Spinal cord (tissue), 10 donors: Measurements from ENCODE around the gene EGFL8. TPM values are rescaled to one million over a fixed set of nuclear protein-coding genes. Genes with fewer than 3 reads are reported as not detected.

Experiments
- DNase-seq, 6 donors: peaks; one replicate each; pipeline versions ENCODE4 v3.0.0 to v3.0.0-alpha.2; 2013 to 2015; ENCODE audit warnings: low spot score in 6 of 6, low read depth in 4 of 6
- H3K27ac ChIP-seq: one replicate; pipeline ENCODE4 v1.5.1; 2013; ENCODE audit warnings: low read depth, low read length, control low read depth
- H3K27me3 ChIP-seq: one replicate; pipeline ENCODE4 v1.6.1; 2013; ENCODE audit warnings: low read length; ENCODE audit not compliant: control insufficient read depth, insufficient read depth
- H3K36me3 ChIP-seq: one replicate; pipeline ENCODE4 v1.6.1; 2013; ENCODE audit warnings: low read length; ENCODE audit not compliant: control insufficient read depth, insufficient read depth
- H3K4me1 ChIP-seq: one replicate; pipeline ENCODE4 v1.6.1; 2013; ENCODE audit warnings: low read length; ENCODE audit not compliant: control insufficient read depth, insufficient read depth
- H3K4me3 ChIP-seq: one replicate; pipeline ENCODE4 v1.5.1; 2013; ENCODE audit warnings: low read depth, low read length, control low read depth
- H3K9me3 ChIP-seq: one replicate; pipeline ENCODE4 v1.6.1; 2013; ENCODE audit warnings: low read length; ENCODE audit not compliant: control insufficient read depth, insufficient read depth
- WGBS: methylation state at CpG from one replicate; pipeline ENCODE4 v1.1.5; 2013; ENCODE audit warnings: missing lambda C conversion rate; ENCODE audit not compliant: insufficient coverage; 5-methylcytosine and 5-hydroxymethylcytosine counted together
- polyA plus RNA-seq, 2 donors: library from polyadenylated mRNA; unstranded; fragments of 120-200 nt; gene quantifications; one replicate each; pipeline ENCODE4 v1.2.1, GENCODE V29; 2013; ENCODE audit not compliant: insufficient read length in 2 of 2
- total RNA-seq, 2 donors: library from RNA; depleted of rRNA in 1 of 2; stranded (reverse); fragments of 120-200 nt in 1 of 2; fragments of >200 nt in 1 of 2; gene quantifications; one replicate each; pipeline versions ENCODE4 v1.2.3 to v1.2.4, GENCODE V29; 2013 to 2014
- donor health status: healthy.

The EGFL8 gene
- total and polyA plus RNA-seq, 4 donors, result 28.4 to 124 (median 57.3) TPM

DNA sequence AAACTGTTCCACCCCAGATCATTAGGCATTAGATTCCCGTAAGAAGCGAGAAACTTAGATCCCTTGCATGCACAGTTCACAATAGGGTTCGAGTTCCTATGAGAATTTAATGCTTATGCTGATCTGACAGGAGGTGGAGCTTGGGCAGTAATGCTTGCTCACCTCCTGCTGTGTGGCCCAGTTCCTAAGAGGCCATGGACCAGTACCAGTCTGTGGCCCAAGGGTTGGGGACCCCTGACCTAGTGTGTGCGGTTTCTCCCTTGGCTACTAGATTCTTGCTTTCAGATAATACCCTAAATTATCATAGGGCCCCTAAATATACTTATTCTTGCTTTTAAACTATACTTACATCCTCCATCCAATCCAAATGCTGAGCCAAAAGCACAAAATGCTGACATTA, 30.0 kb downstream of the EGFL8 start:
- DNase-seq, result no peak
- WGBS, result 96% methylated on average over 4 of the region's 4 CpGs
- H3K27ac ChIP-seq, result peak overlapping the region; percentile 100
- peaks cover 55% of the 10 kb centered on the region for H3K4me1 ChIP-seq
- no peaks in the 10 kb centered on the region for H3K27me3 ChIP-seq
- no peak overlapping the region for H3K4me3 ChIP-seq
- no peaks in the 10 kb centered on the region for H3K9me3 ChIP-seq
- H3K36me3 ChIP-seq, result no peaks in the 10 kb centered on the region

DNA sequence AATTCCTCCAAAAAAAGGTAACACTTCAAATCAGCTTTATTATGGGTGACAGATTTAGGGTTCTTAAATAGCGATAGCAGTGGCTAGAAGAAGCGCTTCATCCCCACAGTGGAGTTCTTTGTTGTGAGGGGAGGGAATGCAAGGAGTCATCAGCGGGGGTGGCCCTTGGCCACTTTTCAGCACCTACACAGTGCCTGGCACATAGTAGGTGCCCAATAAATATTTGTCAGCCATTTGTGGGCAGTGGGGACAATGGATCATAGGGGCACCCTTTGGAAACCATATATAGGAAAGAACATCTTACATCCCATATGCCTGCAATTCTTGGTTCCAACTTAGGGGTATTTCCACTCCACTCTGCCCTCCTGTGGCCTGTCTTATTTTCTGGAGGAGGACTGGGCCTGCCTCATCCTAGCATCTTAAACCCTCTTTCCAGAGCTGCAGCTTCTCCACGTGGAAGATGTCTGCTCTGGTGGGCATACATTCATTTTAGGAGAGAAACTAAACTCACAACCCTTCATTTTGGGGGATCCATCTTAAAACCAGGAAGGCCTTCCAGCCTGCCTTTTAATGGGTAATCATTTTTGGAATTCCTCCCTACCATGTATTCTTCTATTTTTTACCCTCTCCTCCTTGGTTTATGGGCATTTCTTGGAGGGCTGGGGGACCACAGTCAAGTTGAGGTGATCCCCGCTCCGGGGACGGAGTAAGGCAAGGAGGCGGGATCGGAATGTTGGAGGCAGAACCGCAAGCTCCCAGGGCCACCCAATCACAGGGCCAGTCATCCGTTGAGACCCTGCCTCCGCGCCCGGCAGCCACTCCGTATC, 30.6 kb downstream of the EGFL8 start:
- peak overlapping the region; percentile 100 for H3K27ac ChIP-seq
- peak in 2 of 6 donors; percentile 78 to 82 for DNase-seq
- 0% methylated on average over 12 of the region's 15 CpGs for WGBS

DNA sequence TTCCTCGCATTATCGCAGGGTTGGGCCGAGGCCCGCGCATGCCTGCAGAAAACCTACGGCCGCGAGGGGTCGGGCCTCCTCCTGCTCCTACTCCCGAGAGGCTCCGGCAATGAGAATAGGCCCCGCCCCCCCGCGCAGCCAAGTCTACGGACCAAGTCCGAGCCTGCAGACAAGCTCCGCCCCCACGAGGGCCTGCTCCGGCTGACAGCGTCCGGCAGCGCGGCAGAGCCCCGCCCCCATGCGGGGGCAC, 31.2 kb downstream of the EGFL8 start:
- Histone ChIP-seq H3K27me3 (no peaks in the 10 kb centered on the region), H3K4me1 (peaks cover 50% of the 10 kb centered on the region), H3K36me3 (no peaks in the 10 kb centered on the region), H3K9me3 (no peaks in the 10 kb centered on the region), H3K27ac (peak overlapping the region; percentile 100), H3K4me3 (peak overlapping the region; percentile 88)
- WGBS, result 0% methylated on average over 25 of the region's 25 CpGs
- DNase-seq, result peak; percentile 95 to 100 (median 100)

More for the DNA sequence above, 30.6 kb downstream of the EGFL8 start:
- no peaks in the 10 kb centered on the region for H3K27me3 ChIP-seq
- H3K36me3 ChIP-seq, result no peaks in the 10 kb centered on the region
- peaks cover 54% of the 10 kb centered on the region for H3K4me1 ChIP-seq
- peak overlapping the region; percentile 88 for H3K4me3 ChIP-seq
- H3K9me3 ChIP-seq, result no peaks in the 10 kb centered on the region

DNA sequence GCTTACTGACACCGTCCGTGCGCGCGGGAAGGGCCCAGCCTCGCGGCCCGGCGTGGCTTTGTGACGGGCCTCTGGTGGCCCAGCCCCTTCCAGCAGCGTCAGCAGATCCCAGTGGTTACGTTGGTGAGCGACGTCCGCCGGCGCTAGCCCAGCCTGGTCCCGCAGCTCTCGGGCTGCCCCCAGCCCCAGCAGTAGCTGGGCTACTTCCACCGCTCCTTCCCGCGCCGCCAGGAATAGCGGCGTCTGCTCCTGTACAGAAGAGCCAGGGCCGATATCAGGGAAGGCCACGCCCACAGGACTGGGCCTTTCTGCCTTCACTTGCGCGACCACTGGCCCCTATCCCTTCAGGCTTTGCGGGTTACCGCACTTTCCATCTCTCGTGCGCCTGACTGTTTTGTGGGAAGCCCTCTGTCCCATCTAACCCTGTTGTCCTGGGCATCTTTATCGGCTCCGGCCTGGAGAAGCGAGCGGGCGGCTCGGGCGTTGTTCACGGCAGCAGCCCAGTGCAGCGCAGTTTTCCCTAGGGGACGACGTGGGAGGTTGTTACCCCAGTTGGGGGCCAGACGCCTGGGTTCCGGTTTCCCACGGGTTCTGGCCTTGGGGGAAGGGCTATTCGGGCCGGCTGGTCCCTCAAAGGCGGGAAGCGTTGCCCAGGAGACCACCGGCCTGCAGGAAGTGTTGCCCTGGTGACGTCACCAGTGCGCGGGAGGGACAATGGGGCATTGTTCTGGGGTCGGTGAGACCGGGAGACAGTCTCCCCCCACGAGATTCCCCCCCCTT, 31.7 kb downstream of the EGFL8 start:
- Histone ChIP-seq H3K36me3 (no peaks in the 10 kb centered on the region), H3K9me3 (no peaks in the 10 kb centered on the region), H3K4me3 (peak overlapping the region; percentile 88), H3K27ac (peak overlapping the region; percentile 100), H3K27me3 (no peaks in the 10 kb centered on the region), H3K4me1 (peaks cover 44% of the 10 kb centered on the region)
- peak; percentile 78 to 97 (median 88) for DNase-seq
- WGBS, result under 1% methylated on average over 51 of the region's 58 CpGs

DNA sequence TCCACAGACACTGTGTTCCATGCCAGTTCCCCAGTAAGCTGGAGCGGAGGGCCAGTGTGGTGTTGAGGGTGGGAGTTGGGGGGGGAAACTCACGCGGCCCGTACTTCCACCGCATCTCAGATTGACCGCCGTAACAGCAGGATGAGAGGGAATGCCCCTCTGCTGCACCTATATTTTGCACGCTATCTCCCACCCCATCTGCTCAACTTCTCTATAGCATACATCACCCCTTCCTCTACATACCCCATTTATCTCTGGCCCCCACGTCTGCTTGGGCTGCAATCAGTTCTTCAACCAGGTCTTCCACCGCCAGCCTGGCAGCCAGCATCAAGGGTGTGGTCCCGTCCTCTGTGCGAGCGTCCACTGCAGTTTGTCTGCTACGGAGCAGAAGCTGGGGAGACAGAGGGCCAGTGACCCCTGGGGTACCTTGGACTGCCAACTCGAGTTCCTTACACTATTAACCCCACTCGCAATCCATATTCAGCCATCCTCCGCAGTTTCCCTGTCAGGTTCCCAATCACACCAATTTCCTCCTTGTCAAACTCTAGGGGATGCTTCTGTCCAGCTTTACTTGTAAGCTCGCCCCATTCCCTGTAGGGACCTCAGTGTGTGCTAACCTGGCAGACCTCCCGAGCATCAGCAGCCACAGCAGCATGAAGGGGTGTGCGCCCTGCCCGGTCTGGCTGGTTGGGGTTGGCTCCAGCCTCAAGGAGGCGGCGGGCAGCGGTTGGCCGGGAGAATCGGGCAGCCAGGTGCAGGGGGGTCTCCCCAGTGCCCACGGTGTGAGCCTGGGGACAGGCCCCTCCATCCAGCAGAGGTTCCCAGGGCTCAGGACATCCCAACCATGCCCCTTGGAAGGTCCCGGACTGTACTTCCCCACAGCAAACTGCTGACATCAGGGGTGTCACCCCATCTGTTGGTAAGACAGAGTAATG, 32.6 kb downstream of the EGFL8 start:
- DNase-seq, result peak in 2 of 6 donors; percentile 65 to 73
- 5% methylated on average over 23 of the region's 28 CpGs for WGBS
- peaks cover 36% of the 10 kb centered on the region for H3K4me1 ChIP-seq

DNA sequence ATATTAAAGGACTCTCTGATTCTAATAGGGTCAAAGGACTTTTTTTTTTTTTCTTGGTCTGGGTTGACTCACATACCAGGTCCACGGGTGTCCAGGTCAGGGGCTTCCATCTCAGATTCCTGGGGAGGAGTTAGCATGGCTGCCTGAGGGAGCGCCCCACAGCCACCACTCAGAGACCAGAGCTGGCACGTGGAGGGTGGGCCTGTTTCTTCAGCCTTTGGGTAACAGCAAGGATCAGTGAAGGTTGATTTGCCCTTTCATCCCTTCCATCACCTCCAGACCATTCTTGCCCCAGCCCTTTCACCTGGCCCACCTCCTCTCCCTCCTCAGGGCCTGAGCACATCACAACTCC, 33.9 kb downstream of the EGFL8 start:
- H3K27me3 ChIP-seq, result no peaks in the 10 kb centered on the region
- H3K27ac ChIP-seq, result no peak overlapping the region
- WGBS, result 71% methylated on average over 1 of the region's 3 CpGs
- H3K36me3 ChIP-seq, result no peaks in the 10 kb centered on the region
- H3K4me3 ChIP-seq, result no peak overlapping the region
- peaks cover 35% of the 10 kb centered on the region for H3K4me1 ChIP-seq
- DNase-seq, result no peak
- no peaks in the 10 kb centered on the region for H3K9me3 ChIP-seq

More for the DNA sequence above, 32.6 kb downstream of the EGFL8 start:
- Histone ChIP-seq H3K4me3 (peak overlapping the region; percentile 88), H3K27me3 (no peaks in the 10 kb centered on the region), H3K27ac (peak overlapping the region; percentile 100), H3K9me3 (no peaks in the 10 kb centered on the region), H3K36me3 (no peaks in the 10 kb centered on the region)

DNA sequence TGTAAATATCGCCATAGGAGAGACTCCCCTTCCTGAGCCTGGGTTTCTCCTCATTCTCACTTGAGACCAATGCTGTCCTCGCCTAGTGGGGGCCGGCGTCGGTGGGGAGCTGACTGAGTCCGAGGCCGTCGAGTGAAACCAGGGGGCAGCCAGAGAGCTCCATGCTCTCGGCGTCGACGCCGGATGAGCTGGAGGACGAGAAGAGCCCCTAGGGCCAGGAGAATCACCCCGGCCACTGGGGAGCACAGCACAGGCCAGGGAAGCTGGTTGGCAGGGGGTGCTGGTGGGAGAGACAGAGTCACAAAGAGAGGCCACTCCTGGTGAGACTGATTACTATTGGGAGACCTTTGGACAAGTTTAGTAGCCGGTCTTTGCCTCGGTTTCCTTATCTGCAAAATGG, 34.5 kb downstream of the EGFL8 start:
- Histone ChIP-seq H3K4me1 (peaks cover 40% of the 10 kb centered on the region), H3K27me3 (no peaks in the 10 kb centered on the region), H3K36me3 (no peaks in the 10 kb centered on the region), H3K9me3 (no peaks in the 10 kb centered on the region), H3K4me3 (no peak overlapping the region), H3K27ac (no peak overlapping the region)
- 89% methylated on average over 17 of the region's 17 CpGs for WGBS
- DNase-seq, result no peak

DNA sequence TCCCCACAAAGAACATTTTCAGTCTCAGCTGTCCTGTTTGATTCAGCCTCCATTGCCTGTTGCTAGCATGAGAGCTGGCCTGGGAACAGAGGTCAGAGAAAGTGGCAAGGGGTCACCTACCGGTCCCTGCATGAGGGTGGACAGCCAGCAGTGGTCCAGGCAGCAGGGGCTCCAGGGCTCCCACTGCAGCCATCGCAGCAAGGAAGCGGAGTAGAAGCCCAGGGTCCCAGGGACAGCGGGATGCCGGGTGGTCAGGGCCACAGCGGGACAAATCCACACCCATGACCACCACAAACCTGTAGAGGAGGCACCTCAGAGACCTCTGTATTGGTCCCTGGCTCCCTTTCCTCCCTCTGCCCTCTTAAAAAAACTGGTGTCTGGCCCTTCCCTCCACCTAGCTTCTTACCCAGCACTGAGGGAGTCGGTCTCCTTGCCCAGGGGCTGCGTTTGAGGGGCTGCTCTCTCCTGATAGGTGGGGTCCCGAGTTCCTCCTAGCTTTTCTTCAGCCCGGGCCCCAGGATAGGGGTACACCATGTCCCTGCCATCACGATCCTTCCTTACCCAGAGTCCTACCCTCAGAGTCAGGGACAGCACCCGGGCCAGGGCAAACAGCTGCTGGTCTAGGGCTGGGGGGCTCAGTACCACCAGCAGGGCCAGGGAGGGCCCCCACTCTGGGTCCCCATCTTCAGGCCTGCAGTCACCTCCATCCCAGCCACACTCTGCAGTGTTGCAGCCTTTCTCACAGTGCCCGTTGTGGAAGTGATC, 36.5 kb downstream of the EGFL8 start:
- Histone ChIP-seq H3K36me3 (no peaks in the 10 kb centered on the region), H3K4me3 (no peak overlapping the region), H3K27ac (no peak overlapping the region), H3K27me3 (no peaks in the 10 kb centered on the region), H3K4me1 (peaks cover 31% of the 10 kb centered on the region), H3K9me3 (no peaks in the 10 kb centered on the region)
- 83% methylated on average over 12 of the region's 13 CpGs for WGBS
- no peak for DNase-seq

DNA sequence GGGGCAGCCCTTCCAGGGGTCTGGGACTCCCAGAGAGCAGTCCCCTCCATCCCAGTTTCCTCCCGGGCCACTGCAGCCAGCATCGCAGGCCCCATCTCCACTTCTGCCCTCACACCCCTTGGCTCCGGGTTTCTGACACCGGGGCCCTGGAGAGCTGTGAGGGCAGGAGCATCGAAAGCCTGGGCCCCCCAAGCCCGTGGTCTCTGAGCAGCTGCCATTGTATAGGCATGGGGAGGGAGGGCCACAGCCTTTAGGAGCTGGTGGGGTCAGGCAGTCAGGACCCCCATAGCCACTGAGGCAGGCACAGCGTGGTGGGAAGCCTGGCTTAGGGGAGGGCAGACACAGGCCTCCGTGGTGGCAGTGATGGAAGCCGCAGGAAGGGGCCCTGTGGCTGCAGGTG, 37.8 kb downstream of the EGFL8 start:
- no peak for DNase-seq
- H3K4me1 ChIP-seq, result peaks cover 18% of the 10 kb centered on the region
- H3K36me3 ChIP-seq, result no peaks in the 10 kb centered on the region
- H3K27ac ChIP-seq, result no peak overlapping the region
- H3K9me3 ChIP-seq, result no peaks in the 10 kb centered on the region
- H3K27me3 ChIP-seq, result no peaks in the 10 kb centered on the region
- 84% methylated on average over 5 of the region's 9 CpGs for WGBS
- H3K4me3 ChIP-seq, result no peak overlapping the region
